GM10248 (cell line): ENCODE measurements around the gene ABHD5.
"Not testable (repeated sequence)": the region's sequence is repeated elsewhere in the genome, so short reads cannot be mapped to it uniquely, and the experiment has no call there.

Experiments
- CTCF ChIA-PET: fragments of 300-600 bp; sonication (Branson Sonifier 250); formaldehyde crosslinking; extraction: SDS; loops from one replicate; lab custom pipeline; 2021; ENCODE audit warnings: antibody characterized with exemption; lab: Yijun Ruan, JAX
- POLR2A ChIA-PET: fragments of 350-650 bp; sonication (Branson Sonifier 250); formaldehyde crosslinking; extraction: SDS; loops from one replicate; lab custom pipeline; 2020; ENCODE audit warnings: antibody characterized with exemption; lab: Yijun Ruan, JAX
- DNase-seq: peaks from one replicate; pipeline ENCODE4 v3.0.0; 2012; ENCODE audit errors: extremely low spot score
- TF ChIP-seq, protein P1 (sequence below): IDR thresholded peaks from 2 replicates; pipeline ENCODE4 v1.5.1; 2012; ENCODE audit warnings: mild to moderate bottlenecking, low read depth; ENCODE audit errors: extremely low read depth, missing control alignments, control extremely low read depth

The ABHD5 gene

GRCh38 chr3:43675593-43675992, 15.1 kb upstream of the ABHD5 start:
- ChIA-PET CTCF (no interaction called here), POLR2A (no interaction called here)
- no peak for DNase-seq
- TF ChIP-seq, protein P1, sequence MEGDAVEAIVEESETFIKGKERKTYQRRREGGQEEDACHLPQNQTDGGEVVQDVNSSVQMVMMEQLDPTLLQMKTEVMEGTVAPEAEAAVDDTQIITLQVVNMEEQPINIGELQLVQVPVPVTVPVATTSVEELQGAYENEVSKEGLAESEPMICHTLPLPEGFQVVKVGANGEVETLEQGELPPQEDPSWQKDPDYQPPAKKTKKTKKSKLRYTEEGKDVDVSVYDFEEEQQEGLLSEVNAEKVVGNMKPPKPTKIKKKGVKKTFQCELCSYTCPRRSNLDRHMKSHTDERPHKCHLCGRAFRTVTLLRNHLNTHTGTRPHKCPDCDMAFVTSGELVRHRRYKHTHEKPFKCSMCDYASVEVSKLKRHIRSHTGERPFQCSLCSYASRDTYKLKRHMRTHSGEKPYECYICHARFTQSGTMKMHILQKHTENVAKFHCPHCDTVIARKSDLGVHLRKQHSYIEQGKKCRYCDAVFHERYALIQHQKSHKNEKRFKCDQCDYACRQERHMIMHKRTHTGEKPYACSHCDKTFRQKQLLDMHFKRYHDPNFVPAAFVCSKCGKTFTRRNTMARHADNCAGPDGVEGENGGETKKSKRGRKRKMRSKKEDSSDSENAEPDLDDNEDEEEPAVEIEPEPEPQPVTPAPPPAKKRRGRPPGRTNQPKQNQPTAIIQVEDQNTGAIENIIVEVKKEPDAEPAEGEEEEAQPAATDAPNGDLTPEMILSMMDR = no peak

GRCh38 chr3:43676441-43676840, 14.3 kb upstream of the ABHD5 start:
- ChIA-PET CTCF (interaction anchor here (1.5 kb wide), 1 partner anchor 29 kb away, joined by 3 read pairs; no protein-coding TSS in a partner anchor), POLR2A (no interaction called here)
- no peak for DNase-seq
- TF ChIP-seq, protein P1 = no peak

- POLR2A ChIA-PET, CTCF ChIA-PET, DNase-seq: not testable (repeated sequence)
Observed at GRCh38 chr3:43678375-43678774, 12.4 kb upstream of the ABHD5 start.

GRCh38 chr3:43678887-43679449, 11.8 kb upstream of the ABHD5 start:
- POLR2A ChIA-PET, DNase-seq, CTCF ChIA-PET: not testable (repeated sequence)

DNA sequence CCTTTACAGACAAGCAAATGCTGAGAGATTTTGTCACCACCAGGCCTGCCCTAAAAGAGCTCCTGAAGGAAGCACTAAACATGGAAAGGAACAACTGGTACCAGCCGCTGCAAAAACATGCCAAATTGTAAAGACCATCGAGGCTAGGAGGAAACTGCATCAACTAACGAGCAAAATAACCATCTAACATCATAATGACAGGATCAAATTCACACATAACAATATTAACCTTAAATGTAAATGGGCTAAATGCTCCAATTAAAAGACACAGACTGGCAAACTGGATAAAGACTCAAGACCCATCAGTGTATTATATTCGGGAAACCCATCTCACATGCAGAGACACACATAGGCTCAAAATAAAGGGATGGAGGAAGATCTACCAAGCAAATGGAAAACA, 9.9 kb upstream of the ABHD5 start:
- CTCF ChIA-PET, POLR2A ChIA-PET, DNase-seq: not testable (repeated sequence)

GRCh38 chr3:43684944-43685343, 5.8 kb upstream of the ABHD5 start:
- ChIA-PET POLR2A (no interaction called here), CTCF (no interaction called here)
- TF ChIP-seq, protein P1 = no peak

GRCh38 chr3:43685921-43686320, 4.8 kb upstream of the ABHD5 start:
- ChIA-PET CTCF (interaction anchor here (1.2 kb wide), 1 partner anchor 10 kb away, joined by 3 read pairs; no protein-coding TSS in a partner anchor), POLR2A (no interaction called here)
- DNase-seq = no peak
- TF ChIP-seq, protein P1 = no peak

More at GRCh38 chr3:43684944-43685343, 5.8 kb upstream of the ABHD5 start:
- DNase-seq = no peak

DNA sequence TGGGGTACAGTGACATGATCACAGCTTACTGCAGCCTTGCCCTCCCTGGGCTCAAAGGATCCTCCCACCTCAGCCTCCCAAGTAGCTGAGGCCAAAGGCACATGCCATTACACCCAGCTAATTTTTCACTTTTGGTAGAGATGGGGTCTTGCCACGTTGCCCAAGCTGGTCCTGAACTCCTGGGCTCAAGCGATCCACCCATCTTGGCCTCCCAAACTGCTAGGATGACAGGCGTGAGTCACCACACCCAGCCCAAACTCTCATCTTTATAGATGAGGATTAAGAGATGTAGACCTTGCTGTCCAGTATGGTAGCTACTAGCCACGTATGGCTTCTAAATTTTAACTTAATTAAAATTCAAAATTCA, 4.4 kb upstream of the ABHD5 start:
- CTCF ChIA-PET = interaction anchor here (1.2 to 1.3 kb wide), 2 partner anchors 10 to 15 kb away, joined by 3 to 4 read pairs; no protein-coding TSS in a partner anchor
- POLR2A ChIA-PET = no interaction called here
- no peak for DNase-seq
- TF ChIP-seq, protein P1 = no peak
